Liver (tissue), 3 donors: ENCODE measurements around the gene CARMIL1.

ENCODE experiments used
- EGR1 ChIP-seq, 2 donors: IDR thresholded peaks; 2 replicates each; pipeline ENCODE4 v1.6.1; 2016 to 2018; ENCODE audit warnings: antibody characterized with exemption in 2 of 2, low read depth in 2 of 2
- JUND ChIP-seq, 2 donors: IDR thresholded peaks; 2 replicates each; pipeline ENCODE4 v1.6.1; 2016; ENCODE audit warnings: antibody characterized with exemption in 2 of 2
- RXRA ChIP-seq, 2 donors: IDR thresholded peaks; 2 replicates each; pipeline ENCODE4 v1.6.1; 2017 to 2018; ENCODE audit warnings: antibody characterized with exemption in 2 of 2, mild to moderate bottlenecking in 1 of 2
- SP1 ChIP-seq: IDR thresholded peaks from 2 replicates; pipeline ENCODE4 v1.6.1; 2018; ENCODE audit warnings: antibody characterized with exemption, mild to moderate bottlenecking
- TAF1 ChIP-seq: conservative IDR thresholded peaks from 2 replicates; pipeline ENCODE4 v1.6.1; 2016; ENCODE audit warnings: antibody characterized with exemption, mild to moderate bottlenecking
- YY1 ChIP-seq: IDR thresholded peaks from 2 replicates; pipeline ENCODE4 v1.6.1; 2016; ENCODE audit warnings: antibody characterized with exemption, mild to moderate bottlenecking
- TF ChIP-seq, protein P1 (sequence below): fragments of 150-350 bp; IDR thresholded peaks from 2 replicates; pipeline ENCODE4 v1.5.1; 2017; ENCODE audit warnings: improper control_type of control experiment, low read depth, low read length; ENCODE audit not compliant: missing input control
- TF ChIP-seq, protein P2 (sequence below): IDR thresholded peaks from 2 replicates; pipeline ENCODE4 v1.6.1; 2016; ENCODE audit warnings: antibody characterized with exemption, mild to moderate bottlenecking
- TF ChIP-seq, protein P3 (sequence below): IDR thresholded peaks from 2 replicates; pipeline ENCODE4 v1.6.1; 2016; ENCODE audit warnings: antibody characterized with exemption
- donor health status: healthy.
- donor health status: healthy.

DNA sequence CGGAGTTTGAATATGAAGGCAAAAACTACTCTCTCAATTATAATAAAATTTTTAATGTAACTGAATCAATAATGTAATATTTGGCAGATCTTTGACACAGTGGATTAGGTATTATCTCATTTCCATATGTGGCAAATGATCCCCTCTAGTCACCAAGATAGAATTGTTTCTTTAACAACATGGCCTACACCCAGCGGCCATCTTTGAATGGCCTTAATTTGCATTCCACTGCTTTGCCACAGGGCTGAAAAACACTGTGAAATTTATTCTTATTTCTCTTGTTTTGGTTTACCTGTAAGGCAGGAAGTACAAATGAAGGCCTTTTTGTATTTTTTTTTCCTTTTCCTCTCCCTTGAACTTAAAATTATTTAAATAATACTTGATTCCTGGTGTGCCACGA is 210.2 kb downstream of the CARMIL1 start:
- TF ChIP-seq, protein P1, sequence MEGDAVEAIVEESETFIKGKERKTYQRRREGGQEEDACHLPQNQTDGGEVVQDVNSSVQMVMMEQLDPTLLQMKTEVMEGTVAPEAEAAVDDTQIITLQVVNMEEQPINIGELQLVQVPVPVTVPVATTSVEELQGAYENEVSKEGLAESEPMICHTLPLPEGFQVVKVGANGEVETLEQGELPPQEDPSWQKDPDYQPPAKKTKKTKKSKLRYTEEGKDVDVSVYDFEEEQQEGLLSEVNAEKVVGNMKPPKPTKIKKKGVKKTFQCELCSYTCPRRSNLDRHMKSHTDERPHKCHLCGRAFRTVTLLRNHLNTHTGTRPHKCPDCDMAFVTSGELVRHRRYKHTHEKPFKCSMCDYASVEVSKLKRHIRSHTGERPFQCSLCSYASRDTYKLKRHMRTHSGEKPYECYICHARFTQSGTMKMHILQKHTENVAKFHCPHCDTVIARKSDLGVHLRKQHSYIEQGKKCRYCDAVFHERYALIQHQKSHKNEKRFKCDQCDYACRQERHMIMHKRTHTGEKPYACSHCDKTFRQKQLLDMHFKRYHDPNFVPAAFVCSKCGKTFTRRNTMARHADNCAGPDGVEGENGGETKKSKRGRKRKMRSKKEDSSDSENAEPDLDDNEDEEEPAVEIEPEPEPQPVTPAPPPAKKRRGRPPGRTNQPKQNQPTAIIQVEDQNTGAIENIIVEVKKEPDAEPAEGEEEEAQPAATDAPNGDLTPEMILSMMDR = no peak
- no peak for TF ChIP-seq YY1
- TF ChIP-seq, protein P2, sequence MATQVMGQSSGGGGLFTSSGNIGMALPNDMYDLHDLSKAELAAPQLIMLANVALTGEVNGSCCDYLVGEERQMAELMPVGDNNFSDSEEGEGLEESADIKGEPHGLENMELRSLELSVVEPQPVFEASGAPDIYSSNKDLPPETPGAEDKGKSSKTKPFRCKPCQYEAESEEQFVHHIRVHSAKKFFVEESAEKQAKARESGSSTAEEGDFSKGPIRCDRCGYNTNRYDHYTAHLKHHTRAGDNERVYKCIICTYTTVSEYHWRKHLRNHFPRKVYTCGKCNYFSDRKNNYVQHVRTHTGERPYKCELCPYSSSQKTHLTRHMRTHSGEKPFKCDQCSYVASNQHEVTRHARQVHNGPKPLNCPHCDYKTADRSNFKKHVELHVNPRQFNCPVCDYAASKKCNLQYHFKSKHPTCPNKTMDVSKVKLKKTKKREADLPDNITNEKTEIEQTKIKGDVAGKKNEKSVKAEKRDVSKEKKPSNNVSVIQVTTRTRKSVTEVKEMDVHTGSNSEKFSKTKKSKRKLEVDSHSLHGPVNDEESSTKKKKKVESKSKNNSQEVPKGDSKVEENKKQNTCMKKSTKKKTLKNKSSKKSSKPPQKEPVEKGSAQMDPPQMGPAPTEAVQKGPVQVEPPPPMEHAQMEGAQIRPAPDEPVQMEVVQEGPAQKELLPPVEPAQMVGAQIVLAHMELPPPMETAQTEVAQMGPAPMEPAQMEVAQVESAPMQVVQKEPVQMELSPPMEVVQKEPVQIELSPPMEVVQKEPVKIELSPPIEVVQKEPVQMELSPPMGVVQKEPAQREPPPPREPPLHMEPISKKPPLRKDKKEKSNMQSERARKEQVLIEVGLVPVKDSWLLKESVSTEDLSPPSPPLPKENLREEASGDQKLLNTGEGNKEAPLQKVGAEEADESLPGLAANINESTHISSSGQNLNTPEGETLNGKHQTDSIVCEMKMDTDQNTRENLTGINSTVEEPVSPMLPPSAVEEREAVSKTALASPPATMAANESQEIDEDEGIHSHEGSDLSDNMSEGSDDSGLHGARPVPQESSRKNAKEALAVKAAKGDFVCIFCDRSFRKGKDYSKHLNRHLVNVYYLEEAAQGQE = no peak
- TF ChIP-seq EGR1 (IDR thresholded peaks at IDR 0.05; ENCODE audit: low read depth in 2 of 2) = no peak
- TF ChIP-seq JUND (IDR thresholded peaks at IDR 0.05) = no peak
- TF ChIP-seq RXRA (IDR thresholded peaks at IDR 0.05) = no peak
- TF ChIP-seq, protein P3, sequence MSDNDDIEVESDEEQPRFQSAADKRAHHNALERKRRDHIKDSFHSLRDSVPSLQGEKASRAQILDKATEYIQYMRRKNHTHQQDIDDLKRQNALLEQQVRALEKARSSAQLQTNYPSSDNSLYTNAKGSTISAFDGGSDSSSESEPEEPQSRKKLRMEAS = no peak
- no peak for TF ChIP-seq TAF1
- no peak for TF ChIP-seq SP1
